A673 (cell line): ENCODE measurements around the gene SUFU. TPM values are rescaled to one million over a fixed set of nuclear protein-coding genes. Genes with fewer than 3 reads are reported as not detected.

Experiments
- BruUV-seq: library from RNA; stranded (reverse); fragments of 400-500 nt; replicated peaks from 2 replicates; lab custom pipeline; 2021; lab: Mats Ljungman, UMichigan
- CTCF ChIA-PET: fragments of 300-600 bp; sonication (Branson Sonifier 250); formaldehyde crosslinking; loops from one replicate; lab custom pipeline; 2022; ENCODE audit warnings: antibody characterized with exemption; lab: Charles Lee
- POLR2A ChIA-PET: fragments of 300-600 bp; sonication (Branson Sonifier 250); formaldehyde crosslinking; loops from one replicate; lab custom pipeline; 2022; ENCODE audit warnings: antibody characterized with exemption; ENCODE audit not compliant: low non-redundant PET; lab: Charles Lee
- DNase-seq: peaks from one replicate; pipeline ENCODE4 v3.0.0-alpha.2; 2015; ENCODE audit warnings: low spot score
- H3K27ac ChIP-seq: fragments of 200-600 bp; sonication (generic); 2 replicates; pipeline ENCODE4 v1.5.1; 2016; ENCODE audit warnings: mixed run types, low read depth, mild to moderate bottlenecking, mixed read lengths, antibody characterized with exemption, low read length; ENCODE audit not compliant: poor library complexity, severe bottlenecking
- H3K27me3 ChIP-seq: fragments of 200-600 bp; sonication (generic); replicated peaks from 2 replicates; pipeline ENCODE4 v1.6.1; 2017; ENCODE audit warnings: mixed run types, low read depth, mild to moderate bottlenecking, mixed read lengths, antibody characterized with exemption, low read length; ENCODE audit not compliant: insufficient read depth, poor library complexity
- H3K36me3 ChIP-seq: fragments of 200-600 bp; sonication (generic); 2 replicates; pipeline ENCODE4 v1.6.1; 2016; ENCODE audit warnings: mixed run types, mild to moderate bottlenecking, mixed read lengths, antibody characterized with exemption, low read length; ENCODE audit not compliant: insufficient read depth, poor library complexity, severe bottlenecking
- H3K4me1 ChIP-seq: fragments of 200-600 bp; sonication (generic); 2 replicates; pipeline ENCODE4 v1.6.1; 2017; ENCODE audit warnings: mixed run types, mild to moderate bottlenecking, mixed read lengths, antibody characterized with exemption, low read length; ENCODE audit not compliant: insufficient read depth, poor library complexity, severe bottlenecking
- H3K4me3 ChIP-seq: fragments of 200-600 bp; sonication (generic); 2 replicates; pipeline ENCODE4 v1.5.1; 2016; ENCODE audit warnings: low read depth, mixed run types, mild to moderate bottlenecking, mixed read lengths, low read length; ENCODE audit not compliant: poor library complexity, severe bottlenecking
- H3K9me3 ChIP-seq: fragments of 200-600 bp; sonication (generic); 2 replicates; pipeline ENCODE4 v1.6.1; 2016; ENCODE audit warnings: mixed run types, low read depth, mild to moderate bottlenecking, mixed read lengths, antibody characterized with exemption, low read length; ENCODE audit not compliant: poor library complexity, severe bottlenecking
- EZH2 ChIP-seq: fragments of 200-600 bp; sonication (generic); IDR thresholded peaks from 2 replicates; pipeline ENCODE4 v1.6.1; 2017; ENCODE audit warnings: borderline replicate concordance, low read depth, mild to moderate bottlenecking, mixed read lengths, antibody characterized with exemption, low read length; ENCODE audit not compliant: poor library complexity, severe bottlenecking
- intact Hi-C: fragments of 100-400 bp; cut with micrococcal nuclease; formaldehyde crosslinking; loops from one replicate; pipeline ENCODE4 v1.10.0; 2022; ENCODE audit not compliant: unreplicated experiment
- total RNA-seq: library from RNA; stranded (reverse); gene quantifications from 2 replicates; pipeline ENCODE4 v1.2.3, GENCODE V29; 2021
- TF ChIP-seq, protein P1 (sequence below): fragments of 300-800, 200-600 bp; sonication (generic); conservative IDR thresholded peaks from 2 replicates; pipeline ENCODE4 v1.5.1; 2017; ENCODE audit warnings: low read depth, mild to moderate bottlenecking, antibody characterized with exemption, low read length, moderate library complexity, mixed read lengths

Gene SUFU
- total RNA-seq, 1 experiment from 2014 or later: 20.5 TPM

DNA sequence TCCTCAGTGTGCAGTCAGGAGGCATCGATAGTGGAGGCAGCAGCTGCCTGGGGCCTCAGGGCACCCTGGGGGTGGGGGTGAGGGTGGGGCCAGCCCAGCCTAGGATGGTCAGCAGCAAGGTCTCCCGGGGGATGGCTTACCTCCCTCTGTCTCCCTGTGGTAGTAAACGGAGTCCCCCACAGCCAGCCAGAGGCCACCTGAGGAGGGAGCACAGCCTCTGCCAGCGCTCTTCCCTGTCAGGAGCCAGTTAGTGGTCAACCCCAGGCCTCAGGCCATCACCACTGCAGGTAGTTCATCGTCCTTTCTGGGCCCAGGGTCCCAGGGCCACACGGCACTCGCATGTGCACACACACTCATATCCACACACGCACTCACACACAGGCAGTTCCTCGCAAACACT, 23.4 kb upstream of the SUFU start:
- H3K4me1 ChIP-seq: no peaks in the 10 kb centered on the region
- DNase-seq: no peak
- H3K27ac ChIP-seq: no peak overlapping the region
- no peaks in the 10 kb centered on the region for H3K27me3 ChIP-seq
- H3K4me3 ChIP-seq: no peak overlapping the region
- TF ChIP-seq, protein P1, sequence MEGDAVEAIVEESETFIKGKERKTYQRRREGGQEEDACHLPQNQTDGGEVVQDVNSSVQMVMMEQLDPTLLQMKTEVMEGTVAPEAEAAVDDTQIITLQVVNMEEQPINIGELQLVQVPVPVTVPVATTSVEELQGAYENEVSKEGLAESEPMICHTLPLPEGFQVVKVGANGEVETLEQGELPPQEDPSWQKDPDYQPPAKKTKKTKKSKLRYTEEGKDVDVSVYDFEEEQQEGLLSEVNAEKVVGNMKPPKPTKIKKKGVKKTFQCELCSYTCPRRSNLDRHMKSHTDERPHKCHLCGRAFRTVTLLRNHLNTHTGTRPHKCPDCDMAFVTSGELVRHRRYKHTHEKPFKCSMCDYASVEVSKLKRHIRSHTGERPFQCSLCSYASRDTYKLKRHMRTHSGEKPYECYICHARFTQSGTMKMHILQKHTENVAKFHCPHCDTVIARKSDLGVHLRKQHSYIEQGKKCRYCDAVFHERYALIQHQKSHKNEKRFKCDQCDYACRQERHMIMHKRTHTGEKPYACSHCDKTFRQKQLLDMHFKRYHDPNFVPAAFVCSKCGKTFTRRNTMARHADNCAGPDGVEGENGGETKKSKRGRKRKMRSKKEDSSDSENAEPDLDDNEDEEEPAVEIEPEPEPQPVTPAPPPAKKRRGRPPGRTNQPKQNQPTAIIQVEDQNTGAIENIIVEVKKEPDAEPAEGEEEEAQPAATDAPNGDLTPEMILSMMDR: no peak
- TF ChIP-seq EZH2: no peak
- H3K9me3 ChIP-seq: no peaks in the 10 kb centered on the region
- H3K36me3 ChIP-seq: peaks cover 65% of the 10 kb centered on the region
- intact Hi-C loops: loop anchor here (5.0 kb wide), 1 partner anchor 102 kb away; no protein-coding TSS in a partner anchor
- POLR2A ChIA-PET: no interaction called here
- CTCF ChIA-PET: no interaction called here
- no TSS peak for BruUV-seq

DNA sequence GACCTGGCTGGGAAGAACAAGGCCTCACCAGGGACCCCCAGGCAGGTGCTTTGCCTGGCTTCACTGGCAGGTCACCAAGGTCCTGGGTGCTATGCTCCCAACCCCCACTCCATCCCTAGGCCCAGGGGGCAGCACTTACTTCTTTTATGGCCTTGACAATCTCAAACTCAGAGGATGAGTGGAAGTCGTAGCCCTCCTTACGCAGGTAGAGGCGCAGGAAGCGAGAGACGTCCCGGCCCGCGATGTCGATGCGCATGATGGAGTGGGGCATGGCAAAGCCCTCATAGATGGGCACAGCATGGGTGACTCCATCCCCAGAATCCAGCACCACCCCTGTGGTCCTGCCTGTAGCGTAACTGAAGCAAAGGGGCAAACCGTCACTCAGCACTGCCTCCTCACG, 19.8 kb upstream of the SUFU start:
- intact Hi-C loops: loop anchor here (5.0 kb wide), 1 partner anchor 98 kb away; no protein-coding TSS in a partner anchor
- Histone ChIP-seq H3K27me3 (no peaks in the 10 kb centered on the region), H3K9me3 (no peaks in the 10 kb centered on the region), H3K27ac (no peak overlapping the region), H3K4me1 (no peaks in the 10 kb centered on the region), H3K36me3 (peaks cover 85% of the 10 kb centered on the region), H3K4me3 (no peak overlapping the region)
- BruUV-seq: no TSS peak
- no peak for DNase-seq
- CTCF ChIA-PET: interaction anchor here (0.8 kb wide), 1 partner anchor 100 kb away, joined by 4 read pairs; no protein-coding TSS in a partner anchor
- POLR2A ChIA-PET: no interaction called here
- TF ChIP-seq, protein P1: no peak
- TF ChIP-seq EZH2: no peak

DNA sequence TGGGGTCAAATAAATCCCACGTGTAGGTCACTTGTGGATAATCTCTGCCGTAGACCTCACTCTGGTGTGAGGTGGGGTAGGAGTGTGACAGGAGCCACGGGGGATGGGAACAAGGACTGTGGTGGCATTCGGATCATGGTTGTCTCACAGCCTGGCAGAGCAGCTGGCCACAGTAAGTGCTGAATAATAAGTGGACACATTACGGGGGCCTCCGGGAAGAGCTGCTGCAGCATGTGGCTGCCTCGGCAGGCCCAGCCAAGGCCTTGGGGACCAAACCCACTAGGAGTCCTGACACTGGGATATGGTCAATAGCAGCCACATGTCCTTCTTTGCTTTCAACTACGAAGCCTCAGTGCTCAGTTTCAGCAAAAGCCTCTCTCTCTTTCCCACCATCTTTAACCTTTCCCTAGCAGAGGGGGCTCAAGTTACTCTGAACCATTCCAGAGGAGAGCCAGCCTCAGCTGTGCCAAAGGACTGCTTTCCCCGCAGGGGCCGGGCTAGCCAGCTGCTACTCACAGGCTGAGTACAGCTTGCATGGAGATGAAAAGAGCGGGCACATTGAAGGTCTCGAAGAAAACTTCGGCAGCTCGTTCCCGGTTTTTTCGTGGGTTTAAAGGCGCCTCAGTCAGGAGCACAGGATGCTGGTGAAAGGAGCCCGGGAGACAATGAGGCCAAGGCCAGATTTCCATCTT, 18.5 kb upstream of the SUFU start:
- Histone ChIP-seq H3K36me3 (peaks cover 74% of the 10 kb centered on the region), H3K9me3 (no peaks in the 10 kb centered on the region), H3K4me3 (no peak overlapping the region), H3K27me3 (no peaks in the 10 kb centered on the region), H3K4me1 (no peaks in the 10 kb centered on the region), H3K27ac (no peak overlapping the region)
- POLR2A ChIA-PET: no interaction called here
- no TSS peak for BruUV-seq
- intact Hi-C loops: no loop called here
- no peak for TF ChIP-seq EZH2
- TF ChIP-seq, protein P1: no peak
- CTCF ChIA-PET: no interaction called here
- no peak for DNase-seq
